ENCODE results near the gene TRIM52.
"Not testable (repeated sequence)": the region's sequence is repeated elsewhere in the genome, so short reads cannot be mapped to it uniquely, and the experiment has no call there.

Gene TRIM52

DNA sequence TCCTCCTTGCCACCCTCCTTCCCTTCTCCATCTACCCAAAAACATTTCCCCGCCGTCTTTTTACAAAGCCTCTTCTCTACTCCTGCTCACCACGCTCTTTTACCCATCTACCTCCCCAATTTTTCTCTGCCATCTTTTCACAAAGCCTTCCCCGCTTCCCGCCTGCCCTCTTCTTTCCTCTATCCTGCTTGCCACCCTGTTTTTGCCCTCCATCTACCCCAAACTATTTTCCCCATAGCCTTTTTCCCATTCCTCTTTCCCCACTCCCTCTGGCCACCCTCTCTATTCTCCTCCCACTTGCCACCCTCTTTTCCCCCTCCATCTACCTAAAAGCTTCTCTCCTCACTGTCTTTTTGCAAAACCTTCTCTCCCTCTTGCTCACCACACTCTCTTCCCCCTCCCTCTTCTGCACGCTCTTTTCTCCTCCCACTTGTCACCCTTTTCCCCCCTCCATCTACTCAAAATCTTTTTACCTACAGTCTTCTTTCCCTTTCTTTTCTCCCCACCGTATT lies 19.4 kb upstream of the TRIM52 start:
- DNase-seq (ENCODE audit: low spot score), result no peak
- TF ChIP-seq, protein P1, sequence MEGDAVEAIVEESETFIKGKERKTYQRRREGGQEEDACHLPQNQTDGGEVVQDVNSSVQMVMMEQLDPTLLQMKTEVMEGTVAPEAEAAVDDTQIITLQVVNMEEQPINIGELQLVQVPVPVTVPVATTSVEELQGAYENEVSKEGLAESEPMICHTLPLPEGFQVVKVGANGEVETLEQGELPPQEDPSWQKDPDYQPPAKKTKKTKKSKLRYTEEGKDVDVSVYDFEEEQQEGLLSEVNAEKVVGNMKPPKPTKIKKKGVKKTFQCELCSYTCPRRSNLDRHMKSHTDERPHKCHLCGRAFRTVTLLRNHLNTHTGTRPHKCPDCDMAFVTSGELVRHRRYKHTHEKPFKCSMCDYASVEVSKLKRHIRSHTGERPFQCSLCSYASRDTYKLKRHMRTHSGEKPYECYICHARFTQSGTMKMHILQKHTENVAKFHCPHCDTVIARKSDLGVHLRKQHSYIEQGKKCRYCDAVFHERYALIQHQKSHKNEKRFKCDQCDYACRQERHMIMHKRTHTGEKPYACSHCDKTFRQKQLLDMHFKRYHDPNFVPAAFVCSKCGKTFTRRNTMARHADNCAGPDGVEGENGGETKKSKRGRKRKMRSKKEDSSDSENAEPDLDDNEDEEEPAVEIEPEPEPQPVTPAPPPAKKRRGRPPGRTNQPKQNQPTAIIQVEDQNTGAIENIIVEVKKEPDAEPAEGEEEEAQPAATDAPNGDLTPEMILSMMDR (IDR thresholded peaks at IDR 0.05; ENCODE audit: extremely low read depth, missing control alignments), result no peak

GRCh38 chr5:181273433-181273744 lies 12.4 kb upstream of the TRIM52 start:
- DNase-seq (ENCODE audit: low spot score), result peak; percentile 61
- TF ChIP-seq, protein P1 (IDR thresholded peaks at IDR 0.05; ENCODE audit: extremely low read depth, missing control alignments), result peak; percentile 45

- TF ChIP-seq, protein P1 (IDR thresholded peaks at IDR 0.05; ENCODE audit: extremely low read depth, missing control alignments), result no peak
- no peak for DNase-seq (ENCODE audit: low spot score)
Observed at GRCh38 chr5:181271081-181271480, 10.1 kb upstream of the TRIM52 start.

DNA sequence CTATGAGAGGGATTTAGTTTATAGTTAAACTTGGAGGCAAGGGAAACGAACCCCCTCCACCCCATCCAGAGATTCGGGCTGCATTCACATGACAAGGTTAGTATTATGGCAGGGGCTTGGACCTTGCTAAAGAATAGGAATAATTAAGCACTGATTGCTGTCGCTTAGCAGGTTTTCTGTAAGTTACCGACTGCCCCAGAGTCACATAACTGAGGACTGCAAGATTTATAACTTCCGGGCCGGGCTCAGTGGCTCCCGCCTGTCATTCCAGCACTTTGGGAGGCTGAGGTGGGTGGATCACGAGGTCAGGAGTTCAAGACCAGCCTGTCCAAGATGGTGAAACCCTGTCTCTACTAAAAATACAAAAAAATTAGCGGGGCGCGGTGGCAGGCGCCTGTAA lies 7.0 kb upstream of the TRIM52 start:
- not testable (repeated sequence) for DNase-seq (ENCODE audit: low spot score)

DNA sequence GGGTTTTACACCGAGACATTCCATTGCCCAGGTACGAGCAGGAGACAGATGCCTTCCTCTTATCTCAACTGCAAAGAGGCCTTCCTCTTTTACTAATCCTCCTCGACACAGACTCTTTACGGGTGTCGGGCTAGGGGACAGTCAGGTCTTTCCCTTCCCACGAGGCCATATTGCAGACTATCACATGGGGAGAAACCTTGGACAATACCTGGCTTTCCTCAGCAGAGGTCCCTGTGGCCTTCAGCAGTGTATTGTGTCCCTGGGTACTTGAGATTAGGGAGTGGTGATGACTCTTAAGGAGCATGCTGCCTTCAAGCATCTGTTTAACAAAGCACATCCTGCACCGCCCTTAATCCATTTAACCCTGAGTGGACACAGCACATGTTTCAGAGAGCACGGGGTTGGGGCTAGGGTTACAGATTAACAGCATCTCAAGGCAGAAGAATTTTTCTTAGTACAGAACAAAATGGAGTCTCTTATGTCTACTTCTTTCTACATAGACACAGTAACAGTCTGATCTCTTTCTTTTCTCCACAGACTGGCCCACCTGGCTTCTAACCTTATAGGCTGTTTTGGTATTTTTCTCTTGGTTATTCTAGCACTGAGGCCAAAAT lies 6.5 kb upstream of the TRIM52 start:
- DNase-seq (ENCODE audit: low spot score), result not testable (repeated sequence)

- DNase-seq (ENCODE audit: low spot score), result no peak
- TF ChIP-seq, protein P1 (IDR thresholded peaks at IDR 0.05; ENCODE audit: extremely low read depth, missing control alignments), result no peak
Observed at GRCh38 chr5:181265092-181265671, 4.2 kb upstream of the TRIM52 start.

- TF ChIP-seq, protein P1 (IDR thresholded peaks at IDR 0.05; ENCODE audit: extremely low read depth, missing control alignments), result no peak
- no peak for DNase-seq (ENCODE audit: low spot score)
Observed at GRCh38 chr5:181263633-181264032, 2.7 kb upstream of the TRIM52 start.

- DNase-seq (ENCODE audit: low spot score), result peak; percentile 75
- TF ChIP-seq, protein P1 (IDR thresholded peaks at IDR 0.05; ENCODE audit: extremely low read depth, missing control alignments), result no peak
Observed at GRCh38 chr5:181261320-181262049, 542 bp upstream of the TRIM52 start.
